Measurements from ENCODE around the gene SFT2D1.

SFT2D1 gene

GRCh38 chr6:166306378-166307081, 35.8 kb downstream of the SFT2D1 start:
- DNase-seq: no peak

GRCh38 chr6:166305562-166306117, 36.7 kb downstream of the SFT2D1 start:
- no peak for DNase-seq

GRCh38 chr6:166304106-166304505, 38.2 kb downstream of the SFT2D1 start:
- no peak for DNase-seq

DNA sequence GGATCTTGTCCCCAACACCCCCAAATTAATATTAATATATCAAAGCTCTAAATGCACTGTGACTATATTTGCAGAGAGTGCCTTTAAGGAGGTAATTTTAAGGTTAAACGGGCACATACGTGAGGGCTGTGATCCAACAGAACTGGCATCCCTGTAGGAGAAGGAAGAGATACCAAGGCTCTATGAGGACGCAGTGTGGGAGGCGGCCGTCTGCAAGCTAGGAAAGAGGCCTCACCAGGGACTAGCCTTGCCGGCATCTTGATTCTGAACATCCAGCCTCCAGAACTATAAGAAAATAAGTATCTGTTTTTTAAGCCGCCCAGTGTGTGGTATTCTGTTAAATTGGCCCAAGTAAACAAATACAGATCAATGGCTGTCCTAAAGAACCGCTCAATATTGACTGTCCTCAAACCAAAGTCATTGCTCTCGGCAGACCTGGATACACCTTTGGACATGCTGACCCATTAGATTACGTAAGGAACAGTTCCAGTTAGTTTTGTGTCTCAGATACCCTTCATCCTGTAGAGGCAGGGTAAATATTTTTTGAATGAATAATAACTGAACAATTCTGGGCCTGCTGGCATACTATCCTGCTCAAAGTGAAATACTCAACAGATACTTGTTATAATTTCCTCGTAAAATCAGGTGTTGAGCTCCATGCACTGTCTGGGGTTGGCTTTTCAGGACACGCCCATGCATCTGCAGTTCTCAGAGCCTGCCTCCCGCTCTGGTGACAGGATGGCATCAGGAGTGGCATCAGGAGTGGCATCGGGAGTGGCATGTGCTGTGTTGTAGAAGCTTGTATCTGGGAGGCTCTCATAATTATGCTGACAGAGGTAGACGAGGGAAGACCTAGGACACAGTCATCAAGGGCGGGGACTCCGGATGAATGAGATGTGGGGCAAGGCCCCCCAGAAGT, 40.5 kb downstream of the SFT2D1 start:
- DNase-seq: no peak

DNA sequence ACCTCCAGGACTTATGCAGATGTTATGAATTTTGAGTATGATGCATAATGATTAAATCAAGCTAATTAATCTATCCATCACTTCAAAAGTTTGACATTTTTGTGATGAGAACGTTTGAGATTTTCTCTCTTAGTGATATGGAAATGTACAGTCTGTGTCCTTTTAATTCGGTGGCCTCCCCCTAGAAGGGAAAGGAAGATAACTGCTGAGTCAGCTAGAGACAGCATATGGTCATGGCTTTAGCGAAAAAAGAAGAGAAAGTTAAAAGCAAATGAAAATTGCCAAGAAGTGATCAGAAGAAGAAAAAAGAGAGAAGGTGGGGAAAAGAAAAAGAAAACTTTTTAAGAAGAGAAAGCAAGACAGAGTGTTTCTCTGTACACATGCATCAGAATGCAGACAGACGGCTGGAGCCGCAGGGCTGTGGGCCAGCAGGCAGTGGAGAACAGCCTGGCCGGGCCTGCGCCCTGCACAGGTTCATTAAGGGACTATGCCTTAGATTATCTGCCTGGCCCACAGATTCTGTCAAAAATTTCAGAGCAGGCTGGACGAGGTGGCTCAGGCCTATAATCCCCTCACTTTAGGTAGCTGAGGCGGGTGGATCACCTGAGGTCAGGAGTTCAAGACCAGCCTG, 41.9 kb downstream of the SFT2D1 start:
- DNase-seq: no peak

DNA sequence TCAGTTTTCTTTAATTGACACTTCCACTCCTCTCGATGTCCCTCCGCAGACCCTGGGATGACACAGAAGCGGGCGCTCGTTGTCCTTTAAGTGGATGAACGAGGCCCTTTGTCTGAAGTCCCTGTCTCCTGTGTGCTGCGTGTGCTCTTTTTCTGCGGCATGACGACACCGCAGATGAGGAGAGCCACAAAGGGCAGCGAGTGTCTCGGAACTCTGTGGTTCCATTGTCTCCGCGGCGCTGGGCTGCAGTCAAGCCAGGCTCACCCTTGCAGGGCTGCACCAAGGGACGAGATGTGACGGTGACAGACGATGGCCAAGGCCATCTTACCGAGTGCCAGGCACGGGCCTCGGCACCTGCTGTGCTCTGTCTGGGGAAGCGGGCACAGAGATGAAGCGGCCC, 44.7 kb downstream of the SFT2D1 start:
- no peak for DNase-seq

- DNase-seq: no peak
These were observed 46.1 kb downstream of the SFT2D1 start for GRCh38 chr6:166296035-166296883.

DNA sequence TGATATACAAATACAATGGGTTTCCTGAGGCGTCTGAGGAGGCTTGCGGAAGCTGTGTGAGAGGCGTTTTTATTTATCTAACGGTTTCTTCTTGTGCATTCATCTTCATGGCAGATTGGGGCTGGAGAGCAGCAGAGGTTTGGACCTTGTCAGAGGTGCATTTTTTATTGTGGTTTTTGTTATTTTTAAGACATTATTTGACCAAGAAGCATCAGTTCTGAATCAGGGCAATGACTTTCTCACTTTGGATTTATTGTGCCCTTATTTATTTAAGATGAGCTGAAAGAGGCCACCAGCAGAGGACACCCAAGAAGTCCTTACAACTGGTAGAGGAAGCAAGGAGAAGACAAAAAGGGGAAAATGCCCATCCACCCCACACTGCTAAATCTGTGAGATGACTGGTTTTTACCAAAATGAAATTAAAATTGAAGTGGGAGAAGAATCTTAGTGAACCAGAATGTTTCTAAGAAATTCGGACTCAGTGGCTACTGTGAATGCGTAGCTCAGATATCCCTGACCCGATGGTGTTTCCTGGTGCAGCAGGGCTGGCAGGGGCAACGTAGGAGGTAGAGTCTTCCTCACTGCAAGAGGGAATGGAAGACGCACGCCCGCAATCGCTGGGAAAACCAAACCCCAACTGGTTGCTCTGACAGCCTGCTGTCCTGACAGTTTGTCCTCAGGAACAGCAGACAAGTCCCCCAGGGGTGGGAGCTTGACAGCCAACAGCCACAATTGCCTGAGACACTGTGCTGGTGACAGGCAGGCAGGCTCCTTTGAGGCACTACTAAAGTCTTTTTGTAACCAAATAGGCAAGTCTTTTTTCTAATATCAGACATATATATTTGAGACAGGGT, 48.4 kb downstream of the SFT2D1 start:
- DNase-seq: no peak

DNA sequence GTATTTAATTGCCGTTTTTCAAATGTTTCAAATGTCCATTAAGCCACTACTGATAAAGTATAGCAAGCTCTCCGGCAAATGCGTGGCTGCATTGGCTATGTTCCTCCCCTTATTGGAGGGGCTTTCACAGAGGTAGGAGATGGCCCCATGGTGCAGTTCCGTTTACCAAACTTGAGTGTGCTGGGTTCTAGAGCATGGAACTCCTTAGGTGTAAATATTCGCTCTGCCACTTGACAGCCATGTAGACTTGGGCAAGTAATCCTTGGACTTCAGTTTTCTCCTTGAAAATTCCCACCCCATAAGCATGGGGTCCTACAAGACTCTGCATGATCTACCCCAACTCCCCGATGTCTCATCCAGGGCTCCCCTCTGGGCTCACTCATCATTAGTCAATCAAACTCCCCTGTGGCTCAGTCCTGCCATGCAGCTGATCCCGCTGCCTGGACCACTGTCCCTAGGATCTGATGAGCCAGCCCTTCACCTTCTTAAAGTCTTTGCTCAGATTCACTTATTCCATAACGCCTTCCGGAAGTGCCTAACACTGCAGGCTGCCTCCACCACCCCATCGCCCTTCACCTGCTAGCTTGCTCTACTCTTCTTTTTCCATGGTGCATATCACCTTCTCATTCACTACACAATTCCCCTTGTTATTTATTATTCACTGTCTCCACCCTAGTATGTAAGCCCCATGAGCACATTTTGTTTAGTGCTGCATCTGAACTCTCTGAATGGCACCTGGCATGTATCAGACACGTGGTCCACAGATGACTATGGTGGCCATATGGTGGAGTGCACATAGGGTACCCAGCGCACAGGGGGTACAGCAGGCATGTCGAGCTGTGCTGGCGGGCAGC, 52.9 kb downstream of the SFT2D1 start:
- no peak for DNase-seq

DNA sequence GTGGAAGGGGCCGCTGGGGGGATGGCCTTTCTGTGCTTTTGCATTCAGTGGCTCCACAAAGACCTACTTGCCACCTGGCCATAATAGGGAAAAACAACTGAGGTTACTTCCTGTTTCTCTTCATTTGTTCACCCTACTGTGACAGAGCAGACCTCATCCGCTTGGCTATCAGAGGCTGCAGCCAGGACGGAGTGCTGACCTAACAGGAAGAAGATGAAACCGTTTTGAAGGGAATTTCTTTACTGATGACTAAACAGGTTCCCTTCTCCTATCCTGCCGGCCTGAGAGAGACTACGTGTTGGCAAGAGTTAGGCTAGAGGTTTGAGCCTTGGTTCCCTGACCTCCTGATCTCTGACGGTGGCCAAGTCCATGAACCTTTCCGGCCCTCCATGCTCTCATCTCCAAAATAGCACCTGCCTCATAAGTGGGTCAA, 55.5 kb downstream of the SFT2D1 start:
- DNase-seq: no peak

DNA sequence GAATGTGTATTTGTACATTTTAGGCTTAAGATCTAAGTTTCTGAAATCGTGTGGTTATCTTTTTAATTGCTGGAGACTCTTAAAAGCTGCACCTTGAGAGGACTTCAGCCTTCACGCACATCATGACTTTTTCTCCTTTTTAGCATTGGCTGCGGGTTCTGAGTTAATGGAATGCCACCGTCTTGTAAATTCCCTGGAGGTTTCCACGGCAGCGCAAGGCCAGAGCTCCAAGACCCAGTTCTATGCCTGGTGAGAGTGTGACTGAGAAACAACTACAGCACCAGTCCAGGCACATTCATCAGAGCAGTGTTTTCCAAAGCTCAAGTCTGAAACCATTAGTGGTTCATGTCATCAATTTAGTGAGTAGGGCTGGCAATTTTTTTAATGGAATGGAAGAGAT, 57.1 kb downstream of the SFT2D1 start:
- DNase-seq: no peak

GRCh38 chr6:166284640-166285039, 57.7 kb downstream of the SFT2D1 start:
- DNase-seq: no peak

GRCh38 chr6:166282394-166283032, 59.8 kb downstream of the SFT2D1 start:
- DNase-seq: no peak

- no peak for DNase-seq
These were observed 61.2 kb downstream of the SFT2D1 start for GRCh38 chr6:166281104-166281503.

- DNase-seq: no peak
These were observed 63.0 kb downstream of the SFT2D1 start for GRCh38 chr6:166279393-166279679.

GRCh38 chr6:166278579-166279392, 63.6 kb downstream of the SFT2D1 start:
- DNase-seq: no peak

- no peak for DNase-seq
These were observed 64.3 kb downstream of the SFT2D1 start for GRCh38 chr6:166277892-166278578.

- DNase-seq: peak; percentile 7
These were observed 65.3 kb downstream of the SFT2D1 start for GRCh38 chr6:166277018-166277417.
